ENCODE data around the gene CTSZ. TPM values are rescaled to one million over a fixed set of nuclear protein-coding genes. Genes with fewer than 3 reads are reported as not detected.

The CTSZ gene
- total and polyA plus RNA-seq, 8 donors, result 35.3 to 134 (median 56.2) TPM

GRCh38 chr20:59007665-59008511, 834 bp upstream of the CTSZ start:
- DNase-seq, result peak; percentile 36 to 49
- WGBS, 5 donors, result 81 to 89% (median 86%) methylated on average over 21 to 24 of the region's 24 CpGs
- peaks cover 28 to 67% (median 57%) of the 10 kb centered on the region in 4 donors for H3K4me1 ChIP-seq

GRCh38 chr20:59006167-59006863, 739 bp downstream of the CTSZ start:
- Histone ChIP-seq H3K27ac (peak overlapping the region; percentile 72 to 90 (median 84)), H3K36me3 (peaks cover 2 to 28% (median 24%) of the 10 kb centered on the region in 4 donors), H3K27me3 (no peaks in the 10 kb centered on the region), H3K9me3 (no peaks in the 10 kb centered on the region), H3K4me3 (peak overlapping the region; percentile 67 to 86 (median 77)), H3K4me1 (peaks cover 28 to 70% (median 57%) of the 10 kb centered on the region in 4 donors)
- TF ChIP-seq, protein P1, sequence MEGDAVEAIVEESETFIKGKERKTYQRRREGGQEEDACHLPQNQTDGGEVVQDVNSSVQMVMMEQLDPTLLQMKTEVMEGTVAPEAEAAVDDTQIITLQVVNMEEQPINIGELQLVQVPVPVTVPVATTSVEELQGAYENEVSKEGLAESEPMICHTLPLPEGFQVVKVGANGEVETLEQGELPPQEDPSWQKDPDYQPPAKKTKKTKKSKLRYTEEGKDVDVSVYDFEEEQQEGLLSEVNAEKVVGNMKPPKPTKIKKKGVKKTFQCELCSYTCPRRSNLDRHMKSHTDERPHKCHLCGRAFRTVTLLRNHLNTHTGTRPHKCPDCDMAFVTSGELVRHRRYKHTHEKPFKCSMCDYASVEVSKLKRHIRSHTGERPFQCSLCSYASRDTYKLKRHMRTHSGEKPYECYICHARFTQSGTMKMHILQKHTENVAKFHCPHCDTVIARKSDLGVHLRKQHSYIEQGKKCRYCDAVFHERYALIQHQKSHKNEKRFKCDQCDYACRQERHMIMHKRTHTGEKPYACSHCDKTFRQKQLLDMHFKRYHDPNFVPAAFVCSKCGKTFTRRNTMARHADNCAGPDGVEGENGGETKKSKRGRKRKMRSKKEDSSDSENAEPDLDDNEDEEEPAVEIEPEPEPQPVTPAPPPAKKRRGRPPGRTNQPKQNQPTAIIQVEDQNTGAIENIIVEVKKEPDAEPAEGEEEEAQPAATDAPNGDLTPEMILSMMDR (IDR thresholded peaks at IDR 0.05), result no peak
- TF ChIP-seq POLR2AphosphoS5 (IDR thresholded peaks at IDR 0.05) (no peak), POLR2A (IDR thresholded peaks at IDR 0.05) (no peak), EP300 (IDR thresholded peaks at IDR 0.05) (no peak)
- no peak for DNase-seq
- 24 to 38% (median 35%) methylated on average over 14 to 29 of the region's 29 CpGs for WGBS, 5 donors
- intact Hi-C loops (cut with DNase I; ENCODE audit: low total_unique reads), result loop anchor here (5.0 kb wide), 1 partner anchor 36 kb away; the partner anchor contains the start of gene PRELID3B

More at GRCh38 chr20:59007665-59008511, 834 bp upstream of the CTSZ start:
- Histone ChIP-seq H3K27me3 (no peaks in the 10 kb centered on the region), H3K9me3 (no peaks in the 10 kb centered on the region), H3K27ac (peak overlapping the region; percentile 72 to 90 (median 84)), H3K36me3 (peaks cover 0 to 12% (median 10%) of the 10 kb centered on the region in 4 donors), H3K4me3 (peak overlapping the region; percentile 67 to 86 (median 77))
- TF ChIP-seq POLR2AphosphoS5 (IDR thresholded peaks at IDR 0.05) (no peak), POLR2A (IDR thresholded peaks at IDR 0.05) (no peak), EP300 (IDR thresholded peaks at IDR 0.05) (no peak)
- TF ChIP-seq, protein P1 (IDR thresholded peaks at IDR 0.05), result no peak
- intact Hi-C loops (cut with DNase I; ENCODE audit: low total_unique reads), result loop anchor here (5.0 kb wide), 1 partner anchor 34 kb away; the partner anchor contains the start of gene PRELID3B

DNA sequence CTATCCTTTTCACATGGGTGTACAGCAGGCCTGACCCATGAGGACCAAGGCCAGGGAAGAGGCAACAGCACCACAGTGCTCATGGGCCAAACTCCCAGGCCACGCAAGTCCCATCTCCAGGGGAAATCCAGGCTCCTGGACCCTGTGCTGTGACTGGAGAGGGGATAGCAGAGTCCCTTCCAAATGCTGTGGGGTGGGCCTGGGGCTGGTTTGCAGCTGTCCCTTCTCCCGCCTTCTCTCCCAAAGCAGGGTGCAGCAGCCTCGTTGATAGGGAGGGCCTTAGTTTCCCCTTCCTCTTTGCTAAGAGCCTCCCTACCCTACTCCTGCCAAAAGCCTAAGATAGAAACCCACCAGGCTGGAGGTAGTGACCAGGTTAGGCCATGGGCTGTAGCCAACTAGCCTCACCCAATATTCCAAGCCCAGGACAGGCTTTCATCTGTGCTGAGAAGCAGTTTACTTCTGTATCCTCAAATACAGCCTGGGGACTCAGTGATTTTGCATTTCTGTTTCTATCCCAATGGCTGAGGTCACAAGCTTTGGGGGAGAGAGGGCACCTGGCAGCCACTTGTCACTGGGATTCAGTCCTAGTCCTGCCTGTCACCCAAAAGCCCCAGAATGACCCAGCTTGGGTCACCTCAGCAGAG, 1.4 kb downstream of the CTSZ start:
- H3K4me3 ChIP-seq, result peak overlapping the region; percentile 67 to 86 (median 77)
- peaks cover 8 to 34% (median 31%) of the 10 kb centered on the region in 4 donors for H3K36me3 ChIP-seq
- intact Hi-C loops (cut with DNase I; ENCODE audit: low total_unique reads), result loop anchor here (5.0 kb wide), 1 partner anchor 37 kb away; the partner anchor contains the start of gene PRELID3B
- H3K4me1 ChIP-seq, result peaks cover 28 to 65% (median 53%) of the 10 kb centered on the region in 4 donors
- 71 to 86% (median 77%) methylated on average over 3 of the region's 3 CpGs for WGBS, 5 donors
- TF ChIP-seq POLR2AphosphoS5 (IDR thresholded peaks at IDR 0.05) (no peak), EP300 (IDR thresholded peaks at IDR 0.05) (no peak), POLR2A (IDR thresholded peaks at IDR 0.05) (no peak)
- TF ChIP-seq, protein P1 (IDR thresholded peaks at IDR 0.05), result no peak
- no peak for DNase-seq
- H3K9me3 ChIP-seq, result no peaks in the 10 kb centered on the region
- H3K27ac ChIP-seq, result peak overlapping the region; percentile 8 to 90 (median 84)
- no peaks in the 10 kb centered on the region for H3K27me3 ChIP-seq
